Activated CD4-positive, CD25-positive, alpha-beta regulatory T cell treated with anti-CD3 and anti-CD28 coated beads, Interleukin-2, amount 50 U/mL, for 16 hours (primary cell): ENCODE data around the gene KIR2DL3.
"Not testable (repeated sequence)": the region's sequence is repeated elsewhere in the genome, so short reads cannot be mapped to it uniquely, and the experiment has no call there.

Source experiments
- DNase-seq: peaks from one replicate; pipeline ENCODE4 v3.0.0-alpha.2; 2020; ENCODE audit warnings: low read depth, low spot score

KIR2DL3 gene

DNA sequence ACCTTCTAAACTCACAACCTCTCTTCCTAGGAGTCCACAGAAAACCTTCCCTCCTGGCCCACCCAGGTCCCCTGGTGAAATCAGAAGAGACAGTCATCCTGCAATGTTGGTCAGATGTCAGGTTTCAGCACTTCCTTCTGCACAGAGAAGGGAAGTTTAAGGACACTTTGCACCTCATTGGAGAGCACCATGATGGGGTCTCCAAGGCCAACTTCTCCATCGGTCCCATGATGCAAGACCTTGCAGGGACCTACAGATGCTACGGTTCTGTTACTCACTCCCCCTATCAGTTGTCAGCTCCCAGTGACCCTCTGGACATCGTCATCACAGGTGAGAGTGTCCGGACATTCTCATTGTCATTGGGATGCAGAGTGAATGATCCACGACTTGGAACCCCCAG is 3.6 kb downstream of the KIR2DL3 start:
- not testable (repeated sequence) for DNase-seq

DNA sequence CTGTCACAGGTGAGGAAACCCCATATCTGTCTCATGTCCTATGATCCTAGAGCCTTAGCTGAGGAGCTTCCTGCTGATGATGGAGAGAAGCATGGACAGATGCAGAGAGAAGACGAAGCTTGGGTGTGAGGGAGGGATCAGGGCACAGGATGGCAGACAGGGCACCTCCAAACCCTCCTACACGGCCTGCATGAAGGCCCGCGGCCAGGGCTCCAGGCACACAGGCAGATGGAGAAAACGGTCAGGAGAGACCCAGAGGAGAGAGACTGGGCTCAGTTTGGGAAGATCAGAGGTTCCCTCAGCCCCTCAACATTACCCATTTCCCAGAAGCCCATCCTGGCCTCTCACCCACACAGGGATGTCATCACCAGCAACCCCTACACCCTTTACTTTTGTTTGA is 5.8 kb downstream of the KIR2DL3 start:
- DNase-seq, result not testable (repeated sequence)

DNA sequence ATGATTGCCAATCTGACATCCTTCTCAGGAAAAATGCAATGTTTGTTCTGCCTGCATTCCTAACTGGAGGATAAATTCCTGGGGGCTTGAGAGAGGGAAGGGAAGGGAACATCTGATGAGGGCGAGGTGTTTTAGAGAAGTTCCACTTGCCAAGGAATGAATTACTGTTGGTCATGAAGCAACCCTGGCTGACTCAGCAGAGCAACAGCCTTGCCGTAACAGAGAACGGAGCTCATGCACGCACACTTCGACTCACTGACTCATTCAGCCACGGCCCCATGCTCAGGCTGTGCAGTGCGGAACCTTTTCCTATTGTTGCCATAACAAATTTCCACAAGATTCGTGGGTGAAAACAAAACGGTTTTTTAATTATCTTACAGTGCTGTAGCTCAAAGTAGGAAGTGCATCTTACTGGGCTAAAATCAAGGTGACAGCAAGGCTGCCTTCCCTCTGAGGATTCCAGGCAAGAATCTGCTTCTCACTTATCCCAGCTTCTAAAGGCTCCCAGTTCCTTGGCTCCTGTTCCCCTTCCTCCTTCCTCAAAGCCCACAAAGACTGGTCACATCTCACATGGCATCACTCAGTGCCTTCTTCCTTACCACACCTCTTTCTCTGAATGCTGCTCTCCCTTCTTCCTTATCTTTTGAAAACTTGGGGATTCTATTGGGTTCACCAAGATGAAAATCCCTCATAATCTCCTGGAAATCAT is 9.5 kb downstream of the KIR2DL3 start:
- DNase-seq, result not testable (repeated sequence)

DNA sequence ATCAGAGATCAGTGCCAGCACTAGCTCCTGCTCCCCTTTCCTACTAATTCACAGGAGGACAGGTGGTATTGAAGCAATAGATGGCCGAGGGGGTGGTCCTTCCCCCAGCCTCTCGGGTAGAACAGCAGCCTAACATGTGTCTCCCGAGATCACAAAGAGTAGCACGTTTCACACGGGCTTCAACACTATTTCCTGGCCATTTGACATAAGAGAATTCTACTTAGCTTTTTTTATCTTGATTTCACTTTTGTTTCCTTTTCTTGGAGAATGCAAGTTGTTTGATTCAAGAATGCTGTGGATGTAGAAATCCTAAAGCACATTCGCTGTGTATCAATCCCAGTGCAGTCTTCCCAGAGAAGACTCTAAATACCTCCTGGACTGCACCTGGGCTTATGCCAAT is 12.0 kb downstream of the KIR2DL3 start:
- not testable (repeated sequence) for DNase-seq

DNA sequence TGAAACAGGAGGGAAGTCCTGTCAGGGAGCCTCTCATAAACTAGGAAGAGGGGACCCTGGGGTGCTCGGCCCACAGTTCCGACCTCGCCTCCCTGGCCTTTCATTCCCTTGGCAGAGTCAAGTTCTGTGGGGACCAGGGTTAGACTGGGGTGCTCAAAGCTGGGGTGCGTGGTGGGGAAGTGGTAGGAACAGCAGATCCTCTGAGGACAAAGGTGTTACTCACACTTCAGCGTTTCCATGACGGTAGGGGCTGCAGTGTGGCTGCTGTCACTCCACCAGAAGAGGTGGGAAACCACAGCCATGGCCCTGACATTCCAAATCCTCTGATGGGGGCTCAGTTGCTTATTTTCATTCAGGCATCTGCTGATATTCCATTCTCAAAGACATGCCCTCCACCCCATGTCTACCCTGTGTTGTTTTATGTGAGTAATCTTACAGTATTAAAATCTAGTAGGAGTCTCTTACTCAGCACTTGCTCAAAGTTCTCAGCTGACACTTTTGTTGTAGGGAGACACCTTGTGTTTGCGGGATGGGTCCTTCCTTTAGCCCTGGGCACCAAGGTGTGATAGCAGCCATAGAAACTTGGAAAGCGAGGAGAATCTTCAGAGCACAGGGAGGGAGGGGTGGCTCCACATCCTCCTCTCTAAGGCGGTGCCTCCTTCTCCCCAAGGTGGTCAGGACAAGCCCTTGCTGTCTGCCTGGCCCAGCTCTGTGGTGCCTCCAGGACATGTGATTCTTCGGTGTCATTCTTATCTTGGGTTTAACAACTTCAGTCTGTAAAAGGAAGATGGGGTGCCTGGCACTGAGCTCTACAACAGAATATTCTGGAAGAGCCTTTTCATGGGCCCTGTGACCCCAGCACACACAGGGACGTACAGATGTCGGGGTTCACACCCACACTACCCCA is 18.1 kb downstream of the KIR2DL3 start:
- DNase-seq, result not testable (repeated sequence)

DNA sequence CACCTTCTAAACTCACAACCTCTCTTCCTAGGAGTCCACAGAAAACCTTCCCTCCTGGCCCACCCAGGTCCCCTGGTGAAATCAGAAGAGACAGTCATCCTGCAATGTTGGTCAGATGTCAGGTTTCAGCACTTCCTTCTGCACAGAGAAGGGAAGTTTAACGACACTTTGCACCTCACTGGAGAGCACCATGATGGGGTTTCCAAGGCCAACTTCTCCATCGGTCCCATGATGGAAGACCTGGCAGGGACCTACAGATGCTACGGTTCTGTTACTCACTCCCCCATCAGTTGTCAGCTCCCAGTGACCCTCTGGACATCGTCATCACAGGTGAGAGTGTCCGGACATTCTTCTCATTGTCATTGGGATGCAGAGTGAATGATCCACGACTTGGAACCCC is 20.3 kb downstream of the KIR2DL3 start:
- DNase-seq, result not testable (repeated sequence)

DNA sequence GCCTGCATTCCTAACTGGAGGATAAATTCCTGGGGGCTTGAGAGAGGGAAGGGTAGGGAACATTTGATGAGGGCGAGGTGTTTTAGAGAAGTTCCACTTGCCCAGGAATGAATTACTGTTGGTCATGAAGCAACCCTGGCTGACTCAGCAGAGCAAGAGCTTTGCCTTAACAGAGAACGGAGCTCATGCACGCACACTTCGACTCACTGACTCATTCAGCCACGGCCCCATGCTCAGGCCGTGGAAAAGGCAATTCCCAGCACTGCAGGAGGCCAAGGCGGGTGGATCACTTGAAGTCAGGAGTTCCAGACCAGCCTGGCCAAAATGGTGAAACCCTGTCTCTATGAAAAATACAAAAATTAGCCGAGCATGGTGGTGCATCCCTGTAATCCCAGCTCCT is 25.9 kb downstream of the KIR2DL3 start:
- DNase-seq, result not testable (repeated sequence)

DNA sequence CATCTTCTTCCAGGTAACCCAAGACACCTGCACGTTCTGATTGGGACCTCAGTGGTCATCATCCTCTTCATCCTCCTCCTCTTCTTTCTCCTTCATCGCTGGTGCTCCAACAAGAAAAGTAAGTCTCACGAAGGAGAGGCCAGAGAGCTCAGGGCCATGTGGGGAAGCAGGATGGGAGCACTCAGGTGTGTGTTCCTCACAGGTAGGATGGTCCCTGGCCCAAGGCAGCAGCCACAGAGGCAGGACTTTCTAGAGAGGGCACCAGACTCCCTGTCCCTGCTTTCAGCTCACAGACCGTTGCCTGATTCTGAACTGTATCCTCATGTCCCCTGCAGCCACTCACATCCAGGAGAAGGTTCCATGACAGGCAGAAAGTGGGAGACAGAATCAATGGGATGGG is 28.2 kb downstream of the KIR2DL3 start:
- DNase-seq, result not testable (repeated sequence)

DNA sequence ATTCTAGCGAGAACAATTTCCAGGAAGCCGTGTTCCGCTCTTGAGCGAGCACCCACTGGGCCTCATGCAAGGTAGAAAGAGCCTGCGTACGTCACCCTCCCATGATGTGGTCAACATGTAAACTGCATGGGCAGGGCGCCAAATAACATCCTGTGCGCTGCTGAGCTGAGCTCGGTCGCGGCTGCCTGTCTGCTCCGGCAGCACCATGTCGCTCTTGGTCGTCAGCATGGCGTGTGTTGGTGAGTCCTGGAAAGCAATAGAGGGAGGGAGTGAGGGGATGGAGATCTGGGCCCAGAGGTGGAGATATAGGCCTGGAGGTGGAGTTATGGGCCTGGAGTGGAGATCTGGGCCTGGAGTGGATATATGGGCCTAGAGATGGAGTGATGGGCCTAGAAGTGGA is 31.3 kb downstream of the KIR2DL3 start, which contains the start of gene KIR2DL1:
Gene KIR2DL1 (plus strand): TSS at position 148 of the 400 bp plus-strand sequence. CDS start 58 bp downstream, at position 206.
- not testable (repeated sequence) for DNase-seq

DNA sequence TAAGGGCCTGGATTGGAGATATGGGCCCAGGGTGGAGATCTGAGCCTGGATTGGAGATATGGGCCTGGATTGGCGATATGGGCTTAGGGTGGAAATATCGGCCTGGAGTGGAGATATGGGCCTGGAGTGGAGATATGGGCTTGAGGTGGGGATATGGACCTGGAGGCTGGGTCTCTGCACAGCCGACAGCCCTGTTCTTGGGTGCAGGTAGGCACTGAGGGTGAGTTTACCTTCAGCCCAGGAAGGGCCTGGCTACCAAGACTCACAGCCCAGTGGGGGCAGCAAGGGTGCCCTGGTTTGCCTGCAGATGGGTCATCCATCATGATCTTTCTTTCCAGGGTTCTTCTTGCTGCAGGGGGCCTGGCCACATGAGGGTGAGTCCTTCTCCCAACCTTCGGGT is 32.2 kb downstream of the KIR2DL3 start:
- DNase-seq, result not testable (repeated sequence)

DNA sequence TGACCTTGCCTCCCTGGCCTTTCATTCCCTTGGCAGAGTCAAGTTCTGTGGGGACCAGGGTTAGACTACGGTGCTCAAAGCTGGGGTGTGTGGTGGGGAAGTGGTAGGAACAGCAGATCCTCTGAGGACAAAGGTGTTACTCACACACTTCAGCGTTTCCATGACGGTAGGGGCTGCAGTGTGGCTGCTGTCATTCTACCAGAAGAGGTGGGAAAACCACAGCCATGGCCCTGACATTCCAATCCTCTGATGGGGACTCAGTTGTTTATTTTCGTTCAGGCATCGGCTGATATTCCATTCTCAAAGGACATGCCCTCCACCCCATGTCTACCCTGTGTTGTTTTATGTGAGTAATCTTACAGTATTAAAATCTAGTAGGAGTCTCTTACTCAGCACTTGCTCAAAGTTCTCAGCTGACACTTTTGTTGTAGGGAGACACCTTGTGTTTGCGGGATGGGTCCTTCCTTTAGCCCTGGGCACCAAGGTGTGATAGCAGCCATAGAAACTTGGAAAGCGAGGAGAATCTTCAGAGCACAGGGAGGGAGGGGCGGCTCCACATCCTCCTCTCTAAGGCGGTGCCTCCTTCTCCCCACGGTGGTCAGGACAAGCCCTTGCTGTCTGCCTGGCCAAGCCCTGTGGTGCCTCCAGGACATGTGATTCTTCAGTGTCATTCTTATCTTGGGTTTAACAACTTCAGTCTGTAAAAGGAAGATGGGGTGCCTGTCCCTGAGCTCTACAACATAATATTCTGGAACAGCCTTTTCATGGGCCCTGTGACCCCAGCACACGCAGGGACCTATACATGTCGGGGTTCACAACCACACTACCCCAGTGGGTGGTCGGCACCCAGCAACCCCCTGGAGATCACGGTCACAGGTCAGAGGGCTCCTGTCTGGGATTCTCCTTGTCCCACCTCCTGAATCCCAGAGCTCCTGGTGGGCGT is 33.0 kb downstream of the KIR2DL3 start:
- DNase-seq, result not testable (repeated sequence)

DNA sequence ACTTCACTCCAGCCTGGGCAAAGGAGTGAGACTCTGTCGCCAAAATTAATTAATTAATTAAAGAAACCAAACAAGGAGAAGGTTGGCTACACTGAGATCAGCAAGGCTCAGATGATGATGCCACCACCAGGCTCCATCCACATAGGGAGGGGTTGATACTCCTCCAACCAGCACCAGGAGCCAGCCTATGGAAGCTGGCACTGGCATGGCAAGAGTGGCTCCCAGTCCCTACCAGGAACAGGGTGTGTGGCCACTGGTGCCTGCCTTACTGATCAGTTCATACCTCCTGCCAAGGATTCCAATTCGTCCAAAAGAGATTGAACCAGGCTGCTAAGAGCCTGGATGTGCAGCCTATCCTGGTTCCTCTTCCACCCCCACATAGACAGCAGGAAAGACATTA is 34.4 kb downstream of the KIR2DL3 start:
- DNase-seq, result not testable (repeated sequence)

DNA sequence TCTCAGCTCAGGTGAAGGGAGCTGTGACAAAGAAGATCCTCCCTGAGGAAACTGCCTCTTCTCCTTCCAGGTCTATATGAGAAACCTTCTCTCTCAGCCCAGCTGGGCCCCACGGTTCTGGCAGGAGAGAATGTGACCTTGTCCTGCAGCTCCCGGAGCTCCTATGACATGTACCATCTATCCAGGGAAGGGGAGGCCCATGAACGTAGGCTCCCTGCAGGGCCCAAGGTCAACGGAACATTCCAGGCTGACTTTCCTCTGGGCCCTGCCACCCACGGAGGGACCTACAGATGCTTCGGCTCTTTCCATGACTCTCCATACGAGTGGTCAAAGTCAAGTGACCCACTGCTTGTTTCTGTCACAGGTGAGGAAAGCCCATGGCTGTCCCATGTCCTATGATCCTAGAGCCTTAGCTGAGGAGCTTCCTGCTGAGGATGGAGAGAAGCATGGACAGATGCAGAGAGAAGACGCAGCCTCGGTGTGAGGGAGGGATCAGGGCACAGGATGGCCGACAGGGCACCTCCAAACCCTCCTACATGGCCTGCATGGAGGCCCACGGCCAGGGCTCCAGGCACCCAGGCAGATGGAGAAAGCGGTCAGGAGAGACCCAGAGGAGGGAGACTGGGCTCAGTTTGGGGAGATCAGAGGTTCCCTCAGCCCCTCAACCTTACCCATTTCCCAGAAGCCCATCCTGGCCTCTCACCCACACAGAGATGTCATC is 36.9 kb downstream of the KIR2DL3 start:
- not testable (repeated sequence) for DNase-seq

DNA sequence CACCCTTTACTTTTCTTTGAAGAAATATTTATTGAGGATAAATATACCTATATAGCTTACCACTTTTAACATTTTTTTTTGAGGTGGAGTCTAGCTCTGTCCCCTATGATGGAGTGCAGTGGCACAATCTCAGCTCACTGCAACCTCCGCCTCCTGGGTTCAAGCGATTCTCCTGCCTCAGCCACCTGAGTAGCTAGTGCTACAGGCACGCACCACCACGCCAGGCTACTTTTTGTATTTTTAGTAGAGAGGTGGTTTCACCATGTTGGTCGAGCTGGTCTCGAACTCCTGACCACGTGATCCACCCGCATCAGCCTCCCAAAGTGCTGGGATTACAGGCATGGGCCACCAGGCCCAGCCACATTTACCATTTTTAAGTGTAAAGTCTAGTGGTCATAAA is 37.5 kb downstream of the KIR2DL3 start:
- not testable (repeated sequence) for DNase-seq

DNA sequence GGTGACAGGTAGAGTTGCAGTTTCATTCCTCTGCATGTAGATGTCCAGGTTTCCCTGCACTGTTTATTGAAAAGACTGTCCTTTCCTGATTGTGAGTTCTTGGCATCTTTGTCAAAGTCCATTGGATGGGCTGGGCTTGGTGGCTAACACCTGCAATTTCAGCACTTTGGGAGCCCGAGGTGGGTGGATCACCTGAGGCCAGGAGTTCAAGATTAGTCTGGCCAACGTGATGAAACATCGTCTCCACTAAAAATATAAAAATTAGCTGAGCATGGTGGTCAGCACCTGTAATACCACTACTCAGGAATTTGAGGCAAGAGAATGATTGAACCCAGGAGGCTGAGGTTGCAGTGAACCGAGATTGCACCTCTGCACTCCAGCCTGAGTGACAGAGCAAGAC is 39.5 kb downstream of the KIR2DL3 start:
- not testable (repeated sequence) for DNase-seq

DNA sequence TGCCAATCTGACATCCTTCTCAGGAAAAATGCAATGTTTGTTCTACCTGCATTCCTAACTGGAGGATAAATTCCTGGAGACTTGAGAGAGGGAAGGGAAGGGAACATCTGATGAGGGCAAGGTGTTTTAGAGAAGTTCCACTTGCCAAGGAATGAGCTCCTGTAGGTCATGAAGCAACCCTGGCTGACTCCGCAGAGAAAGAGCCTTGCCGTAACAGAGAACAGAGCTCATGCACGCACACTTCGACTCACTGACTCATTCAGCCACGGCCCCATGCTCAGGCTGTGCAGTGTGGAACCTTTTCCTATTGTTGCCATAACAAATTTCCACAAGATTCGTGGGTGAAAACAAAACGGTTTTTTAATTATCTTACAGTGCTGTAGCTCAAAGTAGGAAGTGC is 40.6 kb downstream of the KIR2DL3 start:
- not testable (repeated sequence) for DNase-seq

DNA sequence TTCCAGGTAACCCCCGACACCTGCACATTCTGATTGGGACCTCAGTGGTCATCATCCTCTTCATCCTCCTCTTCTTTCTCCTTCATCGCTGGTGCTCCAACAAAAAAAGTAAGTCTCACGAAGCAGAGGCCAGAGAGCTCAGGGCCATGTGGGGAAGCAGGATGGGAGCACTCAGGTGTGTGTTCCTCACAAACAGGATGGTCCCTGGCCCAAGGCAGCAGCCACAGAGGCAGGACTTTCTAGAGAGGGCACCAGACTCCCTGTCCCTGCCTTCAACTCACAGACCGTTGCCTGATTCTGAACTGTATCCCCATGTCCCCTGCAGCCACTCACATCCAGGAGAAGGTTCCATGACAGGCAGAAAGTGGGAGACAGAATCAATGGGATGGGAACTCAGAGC is 44.6 kb downstream of the KIR2DL3 start:
- not testable (repeated sequence) for DNase-seq

DNA sequence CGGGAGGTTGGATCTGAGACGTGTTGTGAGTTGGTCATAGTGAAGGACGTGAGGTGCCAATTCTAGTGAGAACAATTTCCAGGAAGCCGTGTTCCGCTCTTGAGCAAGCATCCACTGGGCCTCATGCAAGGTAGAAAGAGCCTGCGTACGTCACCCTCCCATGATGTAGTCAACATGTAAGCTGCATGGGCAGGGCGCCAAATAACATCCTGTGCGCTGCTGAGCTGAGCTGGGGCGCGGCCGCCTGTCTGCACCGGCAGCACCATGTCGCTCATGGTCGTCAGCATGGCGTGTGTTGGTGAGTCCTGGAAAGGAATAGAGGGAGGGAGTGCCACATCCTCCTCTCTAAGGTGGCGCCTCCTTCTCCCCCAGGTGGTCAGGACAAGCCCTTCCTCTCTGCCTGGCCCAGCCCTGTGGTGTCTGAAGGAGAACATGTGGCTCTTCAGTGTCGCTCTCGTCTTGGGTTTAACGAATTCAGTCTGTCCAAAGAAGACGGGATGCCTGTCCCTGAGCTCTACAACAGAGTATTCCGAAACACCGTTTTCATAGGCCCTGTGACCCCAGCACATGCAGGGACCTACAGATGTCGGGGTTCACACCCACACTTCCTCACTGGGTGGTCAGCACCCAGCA is 47.9 kb downstream of the KIR2DL3 start:
- DNase-seq, result not testable (repeated sequence)

DNA sequence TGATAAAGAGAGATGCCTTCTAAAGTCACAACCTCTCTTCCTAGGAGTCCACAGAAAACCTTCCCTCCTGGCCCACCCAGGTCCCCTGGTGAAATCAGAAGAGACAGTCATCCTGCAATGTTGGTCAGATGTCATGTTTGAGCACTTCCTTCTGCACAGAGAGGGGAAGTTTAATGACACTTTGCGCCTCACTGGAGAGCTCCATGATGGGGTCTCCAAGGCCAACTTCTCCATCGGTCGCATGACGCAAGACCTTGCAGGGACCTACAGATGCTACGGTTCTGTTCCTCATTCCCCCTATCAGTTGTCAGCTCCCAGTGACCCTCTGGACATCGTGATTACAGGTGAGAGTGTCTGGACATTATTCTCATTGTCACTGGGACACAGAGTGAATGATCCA is 49.8 kb downstream of the KIR2DL3 start:
- DNase-seq, result not testable (repeated sequence)

DNA sequence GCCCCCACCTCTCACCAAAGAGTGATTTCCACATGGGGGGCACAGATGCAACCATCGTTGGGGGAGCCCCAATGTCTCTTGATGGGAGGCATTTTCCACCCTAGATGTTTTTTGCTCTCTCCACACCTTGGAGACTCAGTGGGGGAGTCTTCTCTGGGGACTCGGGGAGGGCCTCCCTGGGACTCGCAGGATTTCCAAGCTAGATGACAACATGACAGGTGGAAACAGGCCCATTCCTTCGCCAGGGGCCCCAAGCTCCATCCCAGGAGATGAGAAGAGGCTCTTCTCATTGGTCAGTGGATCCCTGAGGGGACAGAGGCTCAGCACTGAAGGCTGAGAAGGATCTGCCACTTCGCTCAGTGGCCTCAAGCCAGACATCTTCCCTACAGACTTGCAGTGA is 52.4 kb downstream of the KIR2DL3 start:
- DNase-seq, result no peak
